CD4-positive, alpha-beta T cell treated with Interleukin-1 beta for 1 hour (primary cell): ENCODE measurements around the gene EFTUD2.
"Not testable (repeated sequence)": the region's sequence is repeated elsewhere in the genome, so short reads cannot be mapped to it uniquely, and the experiment has no call there.

ENCODE experiments used
- DNase-seq, 2 donors: peaks; one replicate each; pipeline ENCODE4 v3.0.0-alpha.2; 2020 to 2022

EFTUD2 gene

GRCh38 chr17:44899074-44899782, at the start of gene EFTUD2:
Gene EFTUD2 (minus strand): TSS chr17:44899445. CDS start chr17:44894521, 4,924 bp downstream.
- peak; percentile 92 for DNase-seq

GRCh38 chr17:44948315-44948795, 49.1 kb upstream of the EFTUD2 start:
- DNase-seq, result no peak

DNA sequence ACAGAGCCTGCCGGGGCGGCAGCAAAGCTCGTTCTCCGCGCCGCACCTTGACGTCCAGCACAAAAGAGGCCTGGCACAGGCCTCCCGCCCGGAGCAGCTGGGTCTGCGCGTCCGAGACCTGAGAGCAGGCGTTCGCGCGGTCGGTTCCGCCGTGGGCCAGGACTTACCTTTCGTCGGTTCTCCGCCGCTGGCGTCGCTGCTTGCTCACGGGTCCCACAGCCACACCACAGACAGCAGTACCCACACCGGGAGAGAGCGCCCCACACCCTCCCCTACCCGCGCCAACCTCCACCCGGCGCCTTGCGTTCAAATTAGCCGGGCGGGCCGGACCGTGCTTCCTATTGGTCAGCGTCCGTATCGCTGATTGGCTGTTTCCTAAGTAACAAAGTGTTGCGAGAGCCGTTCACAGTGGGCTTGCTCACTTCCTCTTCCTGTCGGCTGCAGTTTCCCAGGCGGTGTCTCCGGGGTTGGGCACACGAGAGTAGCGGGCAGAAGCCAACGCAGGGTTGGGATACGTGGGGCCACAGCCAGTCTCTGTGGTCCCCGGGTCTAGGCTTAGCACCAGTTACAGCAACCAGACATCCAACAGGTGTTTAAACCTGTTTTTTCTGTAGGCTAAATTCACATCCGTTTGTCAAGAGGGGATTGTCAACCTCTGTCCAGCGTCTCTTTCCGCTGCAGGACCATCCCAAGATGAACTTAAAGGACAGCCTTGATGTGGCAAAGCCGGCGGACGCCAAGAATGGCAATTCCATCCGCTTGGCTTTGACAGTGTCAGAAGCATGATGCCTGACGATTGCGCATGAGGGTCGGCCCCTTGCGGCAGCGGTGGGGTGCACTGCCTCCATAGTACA, 48.4 kb upstream of the EFTUD2 start, which contains the start of gene KIF18B:
KIF18B (minus strand) TSS at position 313 of the 854 bp plus-strand sequence. CDS start 11,429 bp downstream, outside the sequence.
- DNase-seq, result peak; percentile 90 to 92

GRCh38 chr17:44945652-44946051, 46.4 kb upstream of the EFTUD2 start:
- not testable (repeated sequence) for DNase-seq

DNA sequence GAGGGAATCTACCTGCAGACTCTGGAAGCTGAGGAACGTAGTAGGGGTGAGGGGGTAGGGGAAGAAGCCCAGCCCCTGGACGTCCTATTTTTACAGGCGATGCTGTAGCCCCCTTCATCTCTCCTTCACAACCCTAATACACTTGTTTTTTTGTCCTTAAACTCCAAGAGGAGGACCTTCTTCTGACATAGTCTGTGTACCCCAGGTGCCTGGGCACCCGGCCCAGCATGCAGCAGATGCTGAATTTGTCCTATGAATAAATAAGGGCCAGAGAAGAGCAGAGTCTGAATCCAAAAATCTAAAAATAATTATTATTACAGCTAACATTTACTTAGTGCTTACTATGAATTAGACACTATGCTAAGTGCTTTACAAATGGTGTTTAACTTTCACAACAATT, 43.2 kb upstream of the EFTUD2 start:
- DNase-seq, result no peak

GRCh38 chr17:44941712-44942331, 42.6 kb upstream of the EFTUD2 start:
- DNase-seq, result peak in 1 of 2 donors; percentile 6

DNA sequence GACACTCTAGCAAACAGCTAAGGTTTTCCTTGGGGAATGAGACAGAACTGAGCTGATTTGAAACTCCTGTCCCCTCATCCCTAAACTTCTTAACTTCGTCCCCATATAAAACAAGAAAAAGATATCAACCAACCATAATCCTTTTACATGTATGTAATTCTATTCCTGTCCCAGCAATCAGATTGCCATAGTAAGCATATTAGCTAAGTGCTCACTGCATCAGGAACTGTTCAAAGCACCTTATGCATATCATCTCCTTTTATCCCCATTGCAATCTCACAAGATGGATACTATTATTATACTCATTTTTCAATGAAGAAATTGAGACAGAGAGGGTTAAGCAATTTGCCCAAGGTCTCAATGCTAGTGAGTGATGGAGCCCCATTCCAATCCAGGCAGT, 41.5 kb upstream of the EFTUD2 start:
- DNase-seq, result no peak

DNA sequence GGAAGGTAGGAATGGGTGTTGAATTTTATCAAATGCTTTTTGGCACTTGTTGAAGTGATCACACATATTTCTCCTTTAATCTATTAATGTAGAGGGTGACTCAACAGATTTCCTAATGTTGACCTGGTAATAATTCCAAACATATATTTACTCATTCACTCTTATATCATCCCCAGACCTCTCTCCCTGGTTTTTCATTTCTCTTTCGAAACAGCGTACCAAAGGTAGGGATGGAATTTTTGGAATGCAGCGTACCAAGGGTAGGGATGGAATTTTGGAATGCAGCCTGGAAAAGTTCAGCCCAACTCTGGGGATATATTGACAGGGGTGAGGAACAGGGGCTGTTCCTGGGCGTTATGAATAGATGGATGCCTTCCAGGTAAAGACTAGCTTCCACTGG, 41.1 kb upstream of the EFTUD2 start:
- no peak for DNase-seq

DNA sequence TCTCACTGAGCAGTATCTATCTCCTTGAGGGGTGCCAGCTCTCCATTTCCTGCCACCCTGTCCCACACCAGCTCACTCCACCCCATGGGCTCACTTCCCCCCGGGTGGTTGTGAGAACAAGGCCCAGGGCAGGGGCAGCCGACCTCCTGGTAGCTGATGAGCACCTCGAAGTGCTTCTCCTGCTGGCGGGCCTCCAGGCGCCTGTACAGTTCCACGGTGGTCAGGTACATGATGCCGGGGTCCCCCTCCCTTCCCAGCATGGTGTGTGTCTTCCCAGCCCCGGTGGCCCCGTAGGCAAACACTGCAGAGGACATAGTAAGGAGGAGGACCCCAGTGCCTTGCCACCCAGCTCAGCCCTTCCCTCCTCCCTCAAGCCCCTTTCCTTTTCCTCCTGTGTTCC, 35.9 kb upstream of the EFTUD2 start:
- no peak for DNase-seq

DNA sequence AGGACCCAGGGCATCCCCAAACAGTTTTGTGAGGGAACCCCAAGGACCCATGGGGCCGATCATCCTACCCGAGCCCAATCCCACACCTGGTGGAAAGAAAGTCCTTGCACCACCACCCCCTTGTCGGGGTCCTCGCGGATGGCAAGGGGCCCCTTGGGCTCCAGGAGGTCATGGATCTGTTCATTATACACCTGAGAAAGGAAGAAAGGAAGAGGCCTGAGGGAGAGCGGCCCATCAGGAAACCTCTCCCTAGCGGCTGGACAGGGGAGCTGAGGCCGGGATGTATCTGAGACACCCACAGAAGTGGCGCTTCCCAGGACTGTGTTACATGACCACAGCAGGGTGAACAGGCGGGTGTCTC, 35.5 kb upstream of the EFTUD2 start:
- DNase-seq, result no peak

DNA sequence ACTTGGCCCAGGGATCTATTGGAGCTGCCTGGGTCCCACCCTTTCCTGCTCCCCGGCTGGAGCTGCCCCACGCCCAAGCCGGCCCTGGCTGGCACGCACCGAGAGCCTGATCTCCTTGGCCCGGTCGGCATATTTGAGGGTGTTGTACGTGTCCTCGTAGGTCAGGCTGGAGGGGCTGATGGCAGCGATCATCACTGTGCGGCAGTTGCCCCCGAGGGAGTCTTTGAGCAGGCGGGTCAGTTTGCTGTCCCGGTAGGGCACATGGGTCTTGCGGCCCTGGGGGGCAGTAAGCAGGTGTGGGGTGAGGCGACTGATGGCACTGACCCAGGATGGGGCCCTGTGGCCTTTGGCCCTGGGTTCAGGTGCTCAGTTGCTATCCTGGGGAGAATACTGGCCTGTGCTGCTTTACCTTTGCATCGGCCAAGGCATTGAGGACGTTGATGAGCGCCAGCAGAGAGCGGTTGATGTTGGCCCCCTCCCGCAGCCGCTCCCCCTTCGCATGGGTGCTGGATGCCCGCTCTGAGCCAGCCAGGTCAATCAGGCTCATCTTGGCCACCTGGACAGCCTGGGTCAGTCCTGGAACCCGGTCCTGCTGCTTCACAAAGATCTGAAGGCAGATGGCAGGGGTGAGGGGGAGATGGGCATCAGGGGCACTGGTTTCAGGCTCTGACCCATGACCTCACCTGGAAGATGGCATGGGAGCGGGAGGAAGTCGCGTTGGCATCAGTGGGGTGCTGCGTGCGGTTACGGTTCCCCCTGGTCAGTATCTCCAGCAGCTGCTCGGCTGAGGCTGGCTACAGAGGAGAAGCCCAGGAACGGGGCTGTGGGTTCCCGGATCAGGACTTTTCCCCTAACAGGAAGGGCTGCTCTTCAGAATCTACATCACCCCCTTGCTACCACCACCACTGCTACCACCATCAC, 34.8 kb upstream of the EFTUD2 start:
- DNase-seq, result no peak

DNA sequence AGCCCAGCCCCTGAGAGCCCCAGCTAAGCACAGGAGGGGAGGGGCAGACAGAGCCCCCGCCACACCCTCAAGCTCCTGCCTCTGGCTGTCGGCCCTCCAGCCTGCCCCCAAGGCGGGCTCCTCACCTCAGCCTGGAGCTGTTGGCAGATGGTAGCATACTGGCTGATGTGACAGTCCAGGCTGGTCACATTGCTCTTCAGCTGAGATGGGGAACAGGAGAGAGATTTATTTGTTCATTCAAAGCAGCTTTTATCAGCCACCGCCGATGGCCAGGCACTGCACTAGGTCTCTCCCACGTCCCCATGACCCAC, 33.5 kb upstream of the EFTUD2 start:
- DNase-seq, result no peak

- DNase-seq, result no peak
Measured at GRCh38 chr17:44932096-44932786, 33.0 kb upstream of the EFTUD2 start.

GRCh38 chr17:44931376-44931775, 32.1 kb upstream of the EFTUD2 start:
- no peak for DNase-seq

- no peak for DNase-seq
Measured at GRCh38 chr17:44930667-44931066, 31.4 kb upstream of the EFTUD2 start.

DNA sequence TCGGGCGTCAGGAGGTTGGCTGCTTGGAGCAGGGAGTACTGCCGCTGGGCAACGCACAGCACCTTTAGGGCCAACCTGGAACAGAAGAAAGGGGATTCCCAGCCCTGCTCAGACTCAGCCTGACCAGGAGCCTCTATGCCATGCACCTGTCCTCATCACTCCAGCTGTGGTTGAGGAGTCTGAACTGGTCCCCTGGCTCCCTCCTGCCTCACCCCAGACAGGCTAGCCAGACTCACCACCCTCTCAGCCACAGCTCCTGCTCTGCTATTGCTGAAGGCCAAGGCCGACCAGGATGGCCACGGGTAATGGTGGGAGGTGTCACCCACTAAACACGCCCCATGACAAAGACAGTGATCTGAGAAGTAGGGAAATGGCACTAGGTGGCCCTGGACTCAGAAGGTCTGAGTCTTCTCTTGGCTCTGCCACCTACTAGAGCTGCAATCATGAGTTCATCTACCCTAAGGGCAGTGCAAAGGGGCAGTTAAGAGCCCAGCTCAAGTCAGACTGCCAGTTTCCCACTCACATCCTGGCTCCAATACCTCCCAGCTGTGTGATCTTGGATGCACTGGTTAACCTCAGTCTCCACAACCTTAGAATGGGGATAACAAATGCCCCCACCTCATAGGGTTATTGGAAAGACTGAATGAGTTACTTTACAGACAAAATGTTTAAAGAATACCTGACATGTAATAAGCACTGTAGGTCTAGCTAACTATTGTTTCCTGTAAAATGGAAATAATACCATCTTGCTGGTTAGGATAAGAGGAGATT, 29.9 kb upstream of the EFTUD2 start:
- no peak for DNase-seq

- DNase-seq, result no peak
Measured at GRCh38 chr17:44928136-44928535, 28.9 kb upstream of the EFTUD2 start.

DNA sequence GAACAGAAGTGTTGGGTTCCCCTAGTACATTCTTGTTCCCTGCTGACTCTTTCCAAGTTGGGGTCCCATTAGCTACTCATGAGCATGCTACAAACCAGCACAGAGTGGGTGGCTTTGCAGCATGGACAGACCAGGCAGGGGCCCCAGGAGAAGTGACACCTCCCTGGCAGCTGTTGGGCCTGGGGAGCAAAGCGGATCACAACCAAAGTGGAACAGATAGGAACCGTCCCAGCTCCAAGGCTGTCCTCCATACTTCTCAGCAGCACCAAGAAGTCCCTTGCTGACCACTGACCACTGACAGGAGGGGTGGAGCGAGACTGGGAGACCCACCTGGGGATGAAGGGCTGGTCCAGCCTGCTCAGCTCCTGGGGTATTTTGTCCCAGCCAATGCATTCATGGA, 28.5 kb upstream of the EFTUD2 start:
- DNase-seq, result no peak

DNA sequence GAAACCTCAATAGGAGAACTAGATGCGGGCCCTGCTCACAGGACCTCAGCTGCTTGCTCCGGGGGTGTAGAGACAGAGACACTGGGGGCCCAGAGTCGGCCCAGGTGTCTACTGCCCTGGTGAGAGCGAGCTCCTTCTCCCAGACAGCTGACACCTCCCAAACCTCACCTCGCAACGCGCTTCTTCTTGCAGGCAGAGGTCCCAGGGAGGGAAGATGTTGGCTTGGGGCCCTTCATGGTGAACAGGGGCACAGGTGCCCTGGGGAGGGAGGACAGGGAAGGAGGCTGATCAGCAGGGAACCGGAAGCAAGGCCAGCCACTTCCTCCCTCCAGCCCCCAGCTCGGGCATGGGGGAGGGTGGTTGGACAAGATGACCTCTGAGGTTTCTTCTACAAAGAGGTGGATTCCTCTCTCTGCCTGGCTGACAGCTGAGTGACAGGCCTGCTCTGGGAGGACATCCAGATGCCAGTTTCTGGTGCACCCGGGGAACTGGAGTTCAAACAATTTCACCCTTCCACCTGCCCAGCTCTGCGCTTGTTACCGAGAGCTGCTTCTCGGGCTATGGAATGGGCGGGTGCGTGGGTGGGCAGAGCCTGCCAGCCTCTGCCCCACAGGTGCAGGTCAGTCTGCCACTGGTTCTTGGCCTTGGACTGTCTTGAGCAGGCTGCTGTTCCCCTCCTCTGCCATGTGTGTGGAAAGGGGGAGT, 27.7 kb upstream of the EFTUD2 start:
- DNase-seq, result no peak
